Measurements from ENCODE around the gene DSCAM.
"Not testable (repeated sequence)": the region's sequence is repeated elsewhere in the genome, so short reads cannot be mapped to it uniquely, and the experiment has no call there.

The DSCAM gene

GRCh38 chr21:40270047-40270446 is 576.9 kb downstream of the DSCAM start:
- DNase-seq, result no peak

- no peak for DNase-seq
Measured at GRCh38 chr21:40269239-40269638, 577.7 kb downstream of the DSCAM start.

DNA sequence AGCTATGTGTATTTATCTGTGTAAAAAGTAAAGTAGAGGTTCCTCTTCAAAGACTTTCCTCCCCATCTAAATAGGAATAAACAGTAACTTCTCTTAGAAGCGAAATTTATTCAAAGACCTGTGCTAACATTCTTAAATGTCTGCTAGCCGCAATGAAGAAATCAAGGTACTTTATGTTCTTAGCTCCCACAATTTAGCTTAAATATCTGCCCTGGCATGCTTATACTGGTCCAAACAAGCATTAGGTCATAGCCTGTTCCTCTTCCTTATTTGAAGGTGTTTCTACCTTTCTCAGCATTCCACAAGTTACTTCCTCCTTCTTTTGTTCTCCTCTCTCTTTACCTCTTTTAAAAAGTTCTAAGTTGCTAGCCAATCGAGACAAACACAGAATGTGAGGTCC is 588.5 kb downstream of the DSCAM start:
- DNase-seq, result not testable (repeated sequence)

DNA sequence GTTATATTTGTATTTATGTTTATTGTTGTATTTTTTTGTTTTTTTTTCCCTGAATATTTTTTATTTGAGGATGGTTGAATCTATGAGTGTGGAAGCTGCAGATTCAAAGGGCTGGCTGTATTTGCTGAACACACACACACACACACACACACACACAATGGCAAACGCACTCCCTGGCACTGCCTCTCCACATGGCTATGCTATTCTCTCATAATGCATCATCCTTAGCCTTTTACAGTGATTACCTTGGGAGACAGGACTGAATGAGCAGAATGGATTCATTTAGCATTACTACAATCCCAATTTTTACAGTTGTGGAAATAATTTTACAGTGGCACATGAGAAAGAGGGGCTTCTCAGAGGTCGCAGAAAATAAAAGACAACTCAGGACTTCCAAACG is 589.6 kb downstream of the DSCAM start:
- no peak for DNase-seq

DNA sequence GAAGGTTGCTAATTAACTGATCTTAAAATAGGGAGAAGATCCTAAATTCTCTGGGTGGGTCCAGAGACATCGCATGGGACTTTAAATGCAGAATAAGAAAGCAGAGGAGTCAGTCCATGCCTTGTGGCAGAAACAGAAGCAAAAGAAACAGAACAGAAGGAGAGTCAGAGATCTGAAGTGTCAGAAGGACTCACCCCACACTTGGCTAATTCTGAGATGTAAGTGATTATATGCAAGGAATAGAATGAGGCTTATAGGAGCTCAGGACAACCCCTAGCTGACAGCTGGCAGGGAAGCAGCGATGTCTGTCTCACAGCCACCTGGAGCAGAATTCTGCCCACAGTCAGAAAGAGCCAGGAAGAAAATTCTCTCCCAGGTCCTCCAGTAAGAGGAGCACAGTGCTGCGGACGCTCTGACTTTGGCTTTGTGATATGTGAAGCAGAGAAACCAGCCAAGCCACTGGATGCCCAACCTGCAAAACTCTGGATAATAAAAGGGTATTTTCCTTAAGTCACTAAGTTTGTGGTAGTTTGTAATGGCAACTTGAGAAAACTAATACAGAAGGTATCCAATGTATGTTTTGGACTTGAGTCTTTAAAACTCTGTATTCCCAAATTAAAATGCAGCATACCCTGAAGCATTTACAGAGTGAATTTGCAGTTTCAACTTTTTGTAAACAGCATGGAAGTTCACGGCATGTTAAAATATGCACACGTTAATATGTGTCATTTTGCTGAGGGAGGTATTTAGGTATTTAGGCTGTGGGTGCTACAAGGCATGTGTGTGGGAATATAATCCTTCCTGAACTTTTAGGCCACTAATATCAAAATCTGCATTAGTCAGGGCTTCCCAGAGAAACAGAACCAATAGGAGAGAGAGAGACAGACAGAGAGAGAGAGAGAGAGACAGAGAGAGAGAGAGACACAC is 591.2 kb downstream of the DSCAM start:
- no peak for DNase-seq

GRCh38 chr21:40254540-40255465 is 592.2 kb downstream of the DSCAM start:
- DNase-seq, result no peak

GRCh38 chr21:40253112-40253511 is 593.8 kb downstream of the DSCAM start:
- DNase-seq, result no peak

DNA sequence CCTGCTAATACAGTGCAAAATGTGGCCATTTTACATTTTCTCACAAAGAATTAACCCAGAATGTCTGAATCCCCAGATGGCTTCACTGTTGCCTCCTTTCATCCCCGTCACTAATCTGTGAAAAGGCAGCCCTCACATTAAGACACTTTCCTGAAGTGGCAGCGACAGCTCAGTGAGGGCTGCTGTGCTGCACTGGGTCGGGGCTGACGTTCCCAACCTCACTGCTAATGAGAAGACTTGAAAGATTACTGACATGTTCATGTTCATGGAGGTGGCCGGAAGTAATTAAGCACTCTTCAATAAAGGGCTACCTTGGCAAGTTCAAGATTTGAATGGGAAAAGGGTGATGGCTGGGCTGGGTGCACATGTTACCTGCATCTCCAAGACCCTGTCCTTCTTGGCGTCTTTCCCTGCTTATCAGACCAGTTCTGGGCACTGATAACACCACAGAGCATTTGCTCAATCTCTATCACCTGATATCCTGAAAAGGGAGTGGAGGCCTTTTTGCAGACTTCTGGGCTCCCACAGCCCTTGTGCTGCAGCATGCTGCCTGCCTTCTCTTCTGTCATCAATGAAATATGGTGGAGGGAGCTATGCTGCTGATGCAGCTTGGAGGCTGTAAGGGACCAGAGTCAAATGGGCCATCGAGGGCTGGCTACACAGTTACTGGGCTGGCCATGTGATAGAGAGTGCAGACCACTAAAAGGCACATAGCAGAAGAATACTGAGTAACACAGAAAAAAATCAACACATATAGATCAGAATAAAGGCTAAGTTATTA is 596.3 kb downstream of the DSCAM start:
- no peak for DNase-seq

- no peak for DNase-seq
Measured at GRCh38 chr21:40244981-40245380, 602.0 kb downstream of the DSCAM start.

- no peak for DNase-seq
Measured at GRCh38 chr21:40243685-40244084, 603.3 kb downstream of the DSCAM start.

- DNase-seq, result no peak
Measured at GRCh38 chr21:40242586-40243265, 604.2 kb downstream of the DSCAM start.

DNA sequence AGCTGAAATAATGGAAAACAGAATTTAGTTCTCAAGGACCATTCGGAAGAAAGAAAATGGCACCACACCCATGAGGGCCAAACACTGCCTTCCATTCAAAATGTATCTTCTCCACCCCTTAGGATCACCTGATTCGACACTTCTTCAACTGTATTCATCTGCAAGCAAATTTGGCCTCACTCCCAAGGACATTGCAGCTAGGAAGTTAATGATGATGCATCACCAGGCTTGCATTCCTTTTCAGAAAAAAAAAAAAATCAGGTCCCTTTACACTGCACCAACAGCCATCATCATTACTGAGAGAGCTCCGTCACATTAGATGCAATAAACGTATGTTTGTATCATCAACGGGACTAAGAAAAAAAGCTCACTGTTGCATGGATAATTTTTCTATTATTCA is 611.4 kb downstream of the DSCAM start:
- no peak for DNase-seq

DNA sequence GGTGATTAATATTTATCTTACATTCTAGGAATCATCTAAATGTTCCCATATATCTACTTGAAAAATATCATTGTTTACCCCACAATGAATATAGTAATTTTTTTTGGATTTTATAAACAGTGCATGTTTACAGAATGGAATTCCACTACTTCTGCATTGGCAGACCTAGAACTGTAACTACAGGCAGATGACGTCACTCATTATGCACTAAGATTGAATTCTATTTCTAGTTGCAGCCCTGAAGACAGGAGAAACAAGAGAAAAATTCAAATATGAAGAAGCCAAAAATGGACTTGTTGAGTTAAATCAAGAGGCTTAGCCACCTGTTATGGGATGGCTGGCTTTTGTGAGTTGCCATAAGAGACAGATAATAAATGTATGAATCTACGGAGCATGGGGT is 615.0 kb downstream of the DSCAM start:
- DNase-seq, result no peak

- no peak for DNase-seq
Measured at GRCh38 chr21:40227096-40227495, 619.9 kb downstream of the DSCAM start.

DNA sequence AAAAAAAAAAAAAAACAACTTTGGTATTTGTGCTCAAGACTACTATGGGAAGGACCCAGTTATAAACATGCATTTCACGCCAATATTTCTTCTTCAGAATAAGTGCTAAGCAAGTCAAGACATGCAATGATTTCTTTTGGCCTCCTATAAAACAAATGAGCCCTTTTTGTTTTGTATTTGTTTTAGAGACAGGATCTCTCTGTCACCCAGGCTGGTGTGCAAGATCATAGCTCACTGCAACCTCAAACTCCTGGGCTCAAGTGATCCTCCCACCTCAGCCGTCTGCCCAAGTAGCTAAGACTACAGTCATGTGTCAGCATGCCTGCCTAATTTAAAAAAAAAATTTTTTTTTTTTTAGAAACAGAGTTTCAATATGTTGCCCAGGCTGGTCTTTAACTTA is 631.0 kb downstream of the DSCAM start:
- DNase-seq, result no peak

DNA sequence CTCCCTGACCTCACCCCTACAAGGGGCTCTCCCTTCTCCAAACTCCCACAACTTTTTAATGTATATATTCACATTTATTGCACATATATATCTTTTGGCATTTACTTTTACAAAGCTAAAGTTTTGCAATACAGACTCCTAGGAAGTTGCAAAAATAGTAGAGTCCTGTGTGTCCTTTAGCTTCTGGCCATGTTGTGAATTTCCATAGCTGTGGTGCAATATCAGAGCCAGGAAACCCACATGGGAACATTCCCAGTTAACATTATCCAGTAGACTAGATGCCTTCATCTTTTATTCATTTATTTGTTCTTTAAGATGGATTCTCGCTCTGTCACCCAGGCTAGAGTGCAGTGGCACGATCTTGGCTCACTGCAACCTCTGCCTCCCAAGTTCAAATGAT is 636.7 kb downstream of the DSCAM start:
- DNase-seq, result no peak

DNA sequence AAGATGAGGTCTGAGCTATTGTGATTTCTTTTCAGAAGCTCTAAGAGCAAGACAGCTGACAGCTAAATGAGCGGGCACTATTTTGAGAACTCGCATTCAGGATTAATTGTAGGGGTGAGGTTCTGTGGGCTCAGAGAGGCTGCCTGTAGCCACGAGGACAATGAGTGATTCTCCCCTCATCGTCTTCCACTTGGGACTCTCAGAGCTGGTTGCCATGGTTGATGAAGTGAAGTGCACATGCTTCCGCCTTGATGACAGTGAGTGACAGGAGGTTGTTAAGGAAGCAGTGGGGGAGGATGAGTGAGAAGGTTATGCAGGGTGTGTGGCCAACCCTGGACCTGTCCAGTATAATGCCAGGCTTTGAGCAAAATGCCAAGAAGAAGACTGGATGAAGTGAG is 638.0 kb downstream of the DSCAM start:
- DNase-seq, result no peak

GRCh38 chr21:40208206-40208947 is 638.6 kb downstream of the DSCAM start:
- DNase-seq, result no peak

DNA sequence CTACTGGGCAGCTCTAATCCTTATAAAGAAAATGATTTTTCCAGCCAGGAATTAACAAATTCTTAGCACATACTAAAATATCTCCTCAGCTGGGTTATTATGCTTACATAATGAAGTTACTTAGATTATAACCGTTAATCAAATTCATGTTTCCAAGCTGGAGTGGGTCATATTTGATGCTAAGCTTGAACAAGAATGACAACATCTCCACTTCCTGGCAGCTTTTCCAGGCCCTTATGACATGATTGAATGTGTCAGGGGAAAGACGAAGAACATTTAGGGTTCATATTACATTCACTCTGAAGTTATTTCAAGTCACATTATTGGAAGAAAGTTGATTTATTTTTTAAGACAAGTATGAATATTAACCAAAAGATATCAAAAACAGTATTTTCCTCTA is 646.0 kb downstream of the DSCAM start:
- no peak for DNase-seq

DNA sequence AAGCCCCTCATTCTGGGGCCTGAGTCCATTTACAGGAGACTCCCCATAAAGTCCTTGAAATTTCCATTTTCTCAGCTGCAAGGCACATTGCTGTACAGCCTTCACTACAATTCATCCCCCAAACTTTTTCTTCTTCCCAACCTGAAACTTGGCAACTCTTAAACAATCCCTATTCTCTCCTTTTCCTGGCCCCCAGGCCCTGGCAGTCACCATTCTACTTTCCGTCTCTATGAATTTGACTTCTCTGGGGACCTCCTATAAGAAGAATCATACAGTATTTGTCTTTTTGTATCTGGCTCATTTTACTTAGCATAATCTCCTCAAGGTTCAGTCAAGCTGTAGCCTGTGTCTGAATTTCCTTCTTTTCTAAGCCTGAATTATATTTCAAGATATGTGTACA is 646.8 kb downstream of the DSCAM start:
- DNase-seq, result no peak

DNA sequence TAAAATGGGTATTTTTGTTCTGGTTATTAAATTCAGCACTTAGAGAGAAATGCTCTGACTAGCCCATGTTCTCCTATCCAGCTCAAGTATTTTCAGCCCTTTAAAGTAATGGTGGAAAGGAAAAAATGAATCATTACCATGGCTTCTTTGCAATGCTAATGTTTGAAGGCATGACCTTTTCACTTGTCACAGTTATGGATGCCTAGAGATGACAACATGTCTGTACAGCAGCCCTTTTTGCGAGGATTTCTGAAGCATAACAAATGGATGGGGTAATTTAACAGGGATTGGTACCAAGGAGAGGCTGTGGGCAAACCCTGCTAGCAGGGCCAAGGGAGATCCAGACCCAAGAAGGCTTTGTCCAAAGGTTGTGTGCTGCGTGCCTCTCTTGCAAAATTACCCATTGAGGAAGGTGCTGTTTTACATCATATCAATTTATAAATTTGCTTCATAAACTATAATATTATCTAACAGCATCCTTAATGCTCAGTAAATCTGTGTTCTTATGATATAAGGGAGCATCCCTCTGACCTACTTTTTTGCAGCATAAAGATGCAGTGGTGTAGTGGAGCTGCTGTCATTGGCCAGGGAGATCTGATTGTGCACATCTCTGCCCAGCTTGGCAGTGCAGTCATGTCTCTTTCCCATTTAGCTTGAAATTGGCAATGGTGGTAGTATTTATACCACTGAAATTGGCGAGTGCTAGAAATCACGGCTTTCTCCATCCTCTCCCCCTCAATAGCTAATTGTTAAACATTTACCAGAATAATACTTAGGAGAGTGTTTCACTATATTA is 652.6 kb downstream of the DSCAM start:
- DNase-seq, result no peak
